ENCODE results near the gene SSRP1.

DNA sequence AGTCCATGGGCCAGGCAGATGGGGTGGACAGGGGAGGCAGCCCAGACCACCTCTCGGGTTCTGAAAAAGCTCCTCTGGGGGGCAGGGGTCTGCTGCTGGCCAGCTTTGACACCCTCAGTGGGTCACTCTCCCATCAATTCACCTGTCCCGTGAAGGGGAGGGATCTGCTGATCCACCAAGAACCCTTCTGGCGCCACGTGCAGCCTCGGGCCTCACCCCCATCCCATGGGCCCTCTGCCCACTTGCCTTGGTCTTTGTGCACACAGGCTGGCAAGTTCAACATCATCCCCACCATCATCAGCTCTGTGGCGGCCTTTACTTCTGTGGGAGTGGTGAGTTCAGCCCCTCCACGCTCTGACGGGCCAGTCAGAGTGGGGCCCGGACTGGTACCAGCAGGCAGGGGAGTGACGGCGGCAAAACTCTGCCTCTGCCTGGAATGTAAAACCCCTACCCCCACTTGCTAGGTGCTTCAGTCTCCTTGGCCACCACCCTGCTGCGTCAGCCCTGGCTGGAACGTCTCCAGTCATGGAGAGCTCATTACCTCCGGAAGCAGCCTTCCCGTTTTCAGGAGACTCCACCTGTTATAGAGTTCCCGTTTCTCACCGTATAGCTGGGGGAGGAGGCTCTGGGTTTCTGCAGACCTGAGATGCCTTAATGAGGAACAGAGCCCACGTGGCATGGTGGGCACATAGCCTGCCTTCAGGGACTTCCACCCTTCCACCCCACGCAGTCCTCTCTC lies 32.6 kb upstream of the SSRP1 start:
- TF ChIP-seq, protein P1, sequence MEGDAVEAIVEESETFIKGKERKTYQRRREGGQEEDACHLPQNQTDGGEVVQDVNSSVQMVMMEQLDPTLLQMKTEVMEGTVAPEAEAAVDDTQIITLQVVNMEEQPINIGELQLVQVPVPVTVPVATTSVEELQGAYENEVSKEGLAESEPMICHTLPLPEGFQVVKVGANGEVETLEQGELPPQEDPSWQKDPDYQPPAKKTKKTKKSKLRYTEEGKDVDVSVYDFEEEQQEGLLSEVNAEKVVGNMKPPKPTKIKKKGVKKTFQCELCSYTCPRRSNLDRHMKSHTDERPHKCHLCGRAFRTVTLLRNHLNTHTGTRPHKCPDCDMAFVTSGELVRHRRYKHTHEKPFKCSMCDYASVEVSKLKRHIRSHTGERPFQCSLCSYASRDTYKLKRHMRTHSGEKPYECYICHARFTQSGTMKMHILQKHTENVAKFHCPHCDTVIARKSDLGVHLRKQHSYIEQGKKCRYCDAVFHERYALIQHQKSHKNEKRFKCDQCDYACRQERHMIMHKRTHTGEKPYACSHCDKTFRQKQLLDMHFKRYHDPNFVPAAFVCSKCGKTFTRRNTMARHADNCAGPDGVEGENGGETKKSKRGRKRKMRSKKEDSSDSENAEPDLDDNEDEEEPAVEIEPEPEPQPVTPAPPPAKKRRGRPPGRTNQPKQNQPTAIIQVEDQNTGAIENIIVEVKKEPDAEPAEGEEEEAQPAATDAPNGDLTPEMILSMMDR (IDR thresholded peaks at IDR 0.05) = no peak
- no peak for TF ChIP-seq POLR2AphosphoS5 (IDR thresholded peaks at IDR 0.05; ENCODE audit: low read depth, low read length)
- TF ChIP-seq, protein P2, sequence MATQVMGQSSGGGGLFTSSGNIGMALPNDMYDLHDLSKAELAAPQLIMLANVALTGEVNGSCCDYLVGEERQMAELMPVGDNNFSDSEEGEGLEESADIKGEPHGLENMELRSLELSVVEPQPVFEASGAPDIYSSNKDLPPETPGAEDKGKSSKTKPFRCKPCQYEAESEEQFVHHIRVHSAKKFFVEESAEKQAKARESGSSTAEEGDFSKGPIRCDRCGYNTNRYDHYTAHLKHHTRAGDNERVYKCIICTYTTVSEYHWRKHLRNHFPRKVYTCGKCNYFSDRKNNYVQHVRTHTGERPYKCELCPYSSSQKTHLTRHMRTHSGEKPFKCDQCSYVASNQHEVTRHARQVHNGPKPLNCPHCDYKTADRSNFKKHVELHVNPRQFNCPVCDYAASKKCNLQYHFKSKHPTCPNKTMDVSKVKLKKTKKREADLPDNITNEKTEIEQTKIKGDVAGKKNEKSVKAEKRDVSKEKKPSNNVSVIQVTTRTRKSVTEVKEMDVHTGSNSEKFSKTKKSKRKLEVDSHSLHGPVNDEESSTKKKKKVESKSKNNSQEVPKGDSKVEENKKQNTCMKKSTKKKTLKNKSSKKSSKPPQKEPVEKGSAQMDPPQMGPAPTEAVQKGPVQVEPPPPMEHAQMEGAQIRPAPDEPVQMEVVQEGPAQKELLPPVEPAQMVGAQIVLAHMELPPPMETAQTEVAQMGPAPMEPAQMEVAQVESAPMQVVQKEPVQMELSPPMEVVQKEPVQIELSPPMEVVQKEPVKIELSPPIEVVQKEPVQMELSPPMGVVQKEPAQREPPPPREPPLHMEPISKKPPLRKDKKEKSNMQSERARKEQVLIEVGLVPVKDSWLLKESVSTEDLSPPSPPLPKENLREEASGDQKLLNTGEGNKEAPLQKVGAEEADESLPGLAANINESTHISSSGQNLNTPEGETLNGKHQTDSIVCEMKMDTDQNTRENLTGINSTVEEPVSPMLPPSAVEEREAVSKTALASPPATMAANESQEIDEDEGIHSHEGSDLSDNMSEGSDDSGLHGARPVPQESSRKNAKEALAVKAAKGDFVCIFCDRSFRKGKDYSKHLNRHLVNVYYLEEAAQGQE (IDR thresholded peaks at IDR 0.05; ENCODE audit: insufficient read depth in 1 of 2, low read depth in 2 of 2, low read length in 1 of 2) = no peak
- TF ChIP-seq TCF7L2 (IDR thresholded peaks at IDR 0.05; ENCODE audit: low read depth, low read length) = no peak
- TF ChIP-seq SIN3A (IDR thresholded peaks at IDR 0.05; ENCODE audit: borderline replicate concordance, insufficient read depth, low read depth, low read length) = no peak
